Measurements from ENCODE around the gene PLEKHA7.

PLEKHA7 gene

DNA sequence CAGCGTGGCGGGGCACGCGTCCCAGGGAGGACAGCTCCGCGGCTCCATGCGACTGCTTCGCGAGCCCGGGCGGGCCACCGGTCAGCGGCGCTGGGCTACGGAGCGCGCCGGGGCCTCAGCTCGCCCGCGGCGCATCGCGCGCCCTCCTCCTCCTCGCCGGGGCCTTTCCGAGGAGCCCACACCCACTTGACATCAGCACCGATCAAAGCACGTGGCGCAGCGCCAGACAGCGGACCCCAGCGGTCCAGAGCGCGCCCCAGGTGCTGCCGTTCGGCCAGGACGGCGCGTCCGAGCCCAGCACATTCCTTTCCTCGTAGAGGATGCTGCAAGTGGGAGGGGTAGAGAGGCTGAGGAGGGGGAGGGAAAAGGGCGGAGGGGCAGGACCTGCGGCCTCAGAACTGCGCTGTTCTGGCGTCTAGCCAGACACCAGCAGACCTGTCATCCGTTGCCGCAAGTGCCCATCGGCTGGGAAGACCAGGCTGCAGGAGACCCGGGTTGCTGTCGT, 88.6 kb downstream of the PLEKHA7 start:
- DNase-seq: peak; percentile 68
- peak overlapping the region; percentile 79 for H3K4me3 Mint-ChIP-seq
- peaks cover 15% of the 10 kb centered on the region for H3K4me1 Mint-ChIP-seq
- no peaks in the 10 kb centered on the region for H3K36me3 Mint-ChIP-seq (ENCODE audit: low read depth)
- H3K27me3 Mint-ChIP-seq (ENCODE audit: low read depth, poor library complexity): peaks cover 96% of the 10 kb centered on the region
- H3K27ac Mint-ChIP-seq: no peak overlapping the region
- H3K9me3 Mint-ChIP-seq: no peaks in the 10 kb centered on the region
- TF ChIP-seq, protein P1, sequence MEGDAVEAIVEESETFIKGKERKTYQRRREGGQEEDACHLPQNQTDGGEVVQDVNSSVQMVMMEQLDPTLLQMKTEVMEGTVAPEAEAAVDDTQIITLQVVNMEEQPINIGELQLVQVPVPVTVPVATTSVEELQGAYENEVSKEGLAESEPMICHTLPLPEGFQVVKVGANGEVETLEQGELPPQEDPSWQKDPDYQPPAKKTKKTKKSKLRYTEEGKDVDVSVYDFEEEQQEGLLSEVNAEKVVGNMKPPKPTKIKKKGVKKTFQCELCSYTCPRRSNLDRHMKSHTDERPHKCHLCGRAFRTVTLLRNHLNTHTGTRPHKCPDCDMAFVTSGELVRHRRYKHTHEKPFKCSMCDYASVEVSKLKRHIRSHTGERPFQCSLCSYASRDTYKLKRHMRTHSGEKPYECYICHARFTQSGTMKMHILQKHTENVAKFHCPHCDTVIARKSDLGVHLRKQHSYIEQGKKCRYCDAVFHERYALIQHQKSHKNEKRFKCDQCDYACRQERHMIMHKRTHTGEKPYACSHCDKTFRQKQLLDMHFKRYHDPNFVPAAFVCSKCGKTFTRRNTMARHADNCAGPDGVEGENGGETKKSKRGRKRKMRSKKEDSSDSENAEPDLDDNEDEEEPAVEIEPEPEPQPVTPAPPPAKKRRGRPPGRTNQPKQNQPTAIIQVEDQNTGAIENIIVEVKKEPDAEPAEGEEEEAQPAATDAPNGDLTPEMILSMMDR (IDR thresholded peaks at IDR 0.05): no peak

- Mint-ChIP-seq H3K27me3 (ENCODE audit: low read depth, poor library complexity) (peaks cover 94% of the 10 kb centered on the region), H3K4me3 (peak overlapping the region; percentile 79), H3K4me1 (peaks cover 15% of the 10 kb centered on the region), H3K36me3 (ENCODE audit: low read depth) (no peaks in the 10 kb centered on the region), H3K27ac (no peak overlapping the region), H3K9me3 (no peaks in the 10 kb centered on the region)
- TF ChIP-seq, protein P1 (IDR thresholded peaks at IDR 0.05): no peak
- peak; percentile 50 for DNase-seq
Measured at GRCh38 chr11:16924826-16925560, 89.2 kb downstream of the PLEKHA7 start.

DNA sequence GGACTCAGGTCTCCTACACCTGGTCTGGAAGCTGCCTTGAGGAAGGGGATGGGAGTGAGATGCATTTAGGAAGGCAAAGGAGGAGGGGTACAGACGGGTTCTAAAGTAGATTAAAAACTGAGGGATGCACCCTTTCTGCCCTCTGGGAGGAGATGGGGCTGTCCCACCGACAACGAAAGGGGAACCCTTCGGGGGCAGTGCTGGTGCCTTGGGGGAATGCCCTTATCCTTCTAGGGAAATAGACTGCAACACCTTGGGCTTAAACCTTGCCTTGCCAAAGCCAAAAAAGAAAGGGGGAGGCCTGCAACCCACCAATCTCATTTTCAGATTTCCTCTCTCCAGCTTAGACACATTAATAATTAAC, 89.8 kb downstream of the PLEKHA7 start:
- H3K4me1 Mint-ChIP-seq: peaks cover 15% of the 10 kb centered on the region
- no peak for DNase-seq
- no peaks in the 10 kb centered on the region for H3K36me3 Mint-ChIP-seq (ENCODE audit: low read depth)
- no peak overlapping the region for H3K27ac Mint-ChIP-seq
- H3K4me3 Mint-ChIP-seq: peak overlapping the region; percentile 79
- TF ChIP-seq, protein P1 (IDR thresholded peaks at IDR 0.05): no peak
- no peaks in the 10 kb centered on the region for H3K9me3 Mint-ChIP-seq
- H3K27me3 Mint-ChIP-seq (ENCODE audit: low read depth, poor library complexity): peaks cover 93% of the 10 kb centered on the region

GRCh38 chr11:16923987-16924386, 90.2 kb downstream of the PLEKHA7 start:
- H3K4me1 Mint-ChIP-seq: peaks cover 15% of the 10 kb centered on the region
- H3K27ac Mint-ChIP-seq: no peak overlapping the region
- H3K9me3 Mint-ChIP-seq: no peaks in the 10 kb centered on the region
- H3K27me3 Mint-ChIP-seq (ENCODE audit: low read depth, poor library complexity): peaks cover 94% of the 10 kb centered on the region
- TF ChIP-seq, protein P1 (IDR thresholded peaks at IDR 0.05): no peak
- H3K36me3 Mint-ChIP-seq (ENCODE audit: low read depth): no peaks in the 10 kb centered on the region
- DNase-seq: no peak
- peak overlapping the region; percentile 79 for H3K4me3 Mint-ChIP-seq

DNA sequence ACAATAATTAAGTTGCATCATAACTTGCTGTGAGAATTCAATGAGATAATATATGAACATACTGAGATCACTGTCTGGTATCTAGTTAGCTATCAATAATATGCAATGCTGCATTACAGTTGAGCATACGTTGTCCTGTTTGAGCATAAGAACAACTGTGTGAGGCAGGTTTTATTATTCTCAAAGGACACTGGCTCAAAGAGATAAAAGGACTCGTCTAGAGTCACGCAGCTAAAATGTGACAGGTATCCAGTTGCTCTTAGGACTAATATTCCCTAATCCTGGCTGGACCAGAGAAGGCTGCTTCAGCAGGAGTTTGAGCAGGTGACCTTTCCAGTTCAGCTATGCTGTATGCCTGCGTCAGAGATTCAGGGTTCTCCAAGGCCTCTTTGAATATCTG, 92.5 kb downstream of the PLEKHA7 start:
- Mint-ChIP-seq H3K27me3 (ENCODE audit: low read depth, poor library complexity) (peaks cover 90% of the 10 kb centered on the region), H3K27ac (no peak overlapping the region)

More for the DNA sequence above, 92.5 kb downstream of the PLEKHA7 start:
- peaks cover 6% of the 10 kb centered on the region for H3K9me3 Mint-ChIP-seq
- no peak for DNase-seq
- TF ChIP-seq, protein P1 (IDR thresholded peaks at IDR 0.05): no peak
- peaks cover 12% of the 10 kb centered on the region for H3K4me1 Mint-ChIP-seq
- no peaks in the 10 kb centered on the region for H3K36me3 Mint-ChIP-seq (ENCODE audit: low read depth)
- no peak overlapping the region for H3K4me3 Mint-ChIP-seq
